Hematopoietic multipotent progenitor cell treated with erythropoietin and hydrocortisone succinate and interleukin-3 and kit ligand, for 8 days (in vitro differentiated cells): Measurements from ENCODE around the gene ARAP1.
"Not testable (repeated sequence)": the region's sequence is repeated elsewhere in the genome, so short reads cannot be mapped to it uniquely, and the experiment has no call there.

Experiments
- DNase-seq: peaks from one replicate; pipeline ENCODE4 v3.0.0-alpha.2; 2015

The ARAP1 gene

GRCh38 chr11:72752088-72752914 lies at the start of gene ARAP1:
TSS of gene ARAP1 (minus strand) at chr11:72752408. CDS start at chr11:72727128, 25,280 bp downstream.
- peak; percentile 78 for DNase-seq

GRCh38 chr11:72799441-72799840 lies 47.2 kb upstream of the ARAP1 start:
- no peak for DNase-seq

GRCh38 chr11:72798361-72798760 lies 46.2 kb upstream of the ARAP1 start:
- DNase-seq: no peak

- peak; percentile 96 for DNase-seq
These were observed 41.5 kb upstream of the ARAP1 start, which contains the start of gene STARD10 for GRCh38 chr11:72793425-72794367. TSS of gene STARD10 (minus strand) at chr11:72794047. CDS start at chr11:72781181, 12,866 bp downstream.

- DNase-seq: no peak
These were observed 40.8 kb upstream of the ARAP1 start for GRCh38 chr11:72793076-72793424.

GRCh38 chr11:72792437-72793021 lies 40.3 kb upstream of the ARAP1 start:
- no peak for DNase-seq

GRCh38 chr11:72791228-72791627 lies 39.0 kb upstream of the ARAP1 start:
- not testable (repeated sequence) for DNase-seq

- no peak for DNase-seq
These were observed 37.4 kb upstream of the ARAP1 start for GRCh38 chr11:72789493-72790131.

GRCh38 chr11:72788241-72788640 lies 36.0 kb upstream of the ARAP1 start:
- DNase-seq: no peak

GRCh38 chr11:72787216-72788104 lies 35.3 kb upstream of the ARAP1 start:
- DNase-seq: peak; percentile 36

GRCh38 chr11:72786305-72787215 lies 34.4 kb upstream of the ARAP1 start:
- DNase-seq: no peak

GRCh38 chr11:72784662-72785061 lies 32.5 kb upstream of the ARAP1 start:
- no peak for DNase-seq

- no peak for DNase-seq
These were observed 31.1 kb upstream of the ARAP1 start for GRCh38 chr11:72783144-72783905.

- no peak for DNase-seq
These were observed 30.1 kb upstream of the ARAP1 start for GRCh38 chr11:72782081-72782920.

- no peak for DNase-seq
These were observed 29.3 kb upstream of the ARAP1 start for GRCh38 chr11:72781313-72782080.

GRCh38 chr11:72781063-72781312 lies 28.8 kb upstream of the ARAP1 start:
- no peak for DNase-seq

GRCh38 chr11:72780296-72781062 lies 28.3 kb upstream of the ARAP1 start:
- no peak for DNase-seq
